B cell (primary cell): Measurements from ENCODE around the gene GRP. TPM values are rescaled to one million over a fixed set of nuclear protein-coding genes. Genes with fewer than 3 reads are reported as not detected.
A peak's percentile ranks its signal among the peaks of the same experiment; 100 is the strongest.
"Not testable (repeated sequence)": the region's sequence is repeated elsewhere in the genome, so short reads cannot be mapped to it uniquely, and the experiment has no call there.

ENCODE experiments used
- ATAC-seq: fragments of 200-7000 bp; cut with Tn5 transposase; one replicate; pipeline ENCODE4 v1.10.0; 2021; ENCODE audit warnings: low read depth, mild to moderate bottlenecking, moderate number of reproducible peaks, moderate library complexity
- CTCF ChIA-PET: fragments of 350-600 bp; sonication (Branson Sonifier 250); formaldehyde crosslinking; loops from one replicate; lab custom pipeline; 2021; ENCODE audit warnings: antibody characterized with exemption, inconsistent platforms; lab: Charles Lee
- POLR2A ChIA-PET: fragments of 350-600 bp; sonication (Branson Sonifier 250); formaldehyde crosslinking; loops from one replicate; lab custom pipeline; 2021; ENCODE audit warnings: antibody characterized with exemption; lab: Charles Lee
- DNase-seq: peaks from one replicate; pipeline ENCODE4 v3.0.0; 2013
- H2AFZ ChIP-seq: 2 replicates; pipeline ENCODE4 v1.6.1; 2012; ENCODE audit warnings: mild to moderate bottlenecking, low read depth, low read length; ENCODE audit not compliant: insufficient read depth, poor library complexity, severe bottlenecking
- H3K27ac ChIP-seq, 2 donors: 1 replicate in 1 of 2; 2 replicates in 1 of 2; pipeline ENCODE4 v1.5.1; 2012 to 2013; ENCODE audit warnings: low read length in 2 of 2, mild to moderate bottlenecking in 2 of 2, moderate library complexity in 1 of 2
- H3K27me3 ChIP-seq, 4 experiments: fragments of 200-600 bp in 1 of 4; sonication (generic) in 1 of 4; replicated peaks in 1 of 4; 1 replicate in 2 of 4; 2 replicates in 2 of 4; pipeline versions ENCODE4 v1.6.1 to v1.7.0; 2013 to 2016; ENCODE audit warnings: low read length in 3 of 4, mild to moderate bottlenecking in 2 of 4, mixed read lengths in 1 of 4, moderate library complexity in 1 of 4; ENCODE audit not compliant: insufficient read depth in 4 of 4, control insufficient read depth in 3 of 4; ENCODE audit errors: control extremely low read depth in 1 of 4
- H3K36me3 ChIP-seq, 2 experiments: replicated peaks in 1 of 2; 1 replicate in 1 of 2; 2 replicates in 1 of 2; pipeline versions ENCODE4 v1.6.1 to v1.7.1; 2013; ENCODE audit warnings: low read length in 1 of 2; ENCODE audit not compliant: insufficient read depth in 2 of 2, control insufficient read depth in 1 of 2; ENCODE audit errors: control extremely low read depth in 1 of 2, extremely low read depth in 1 of 2
- H3K4me1 ChIP-seq, 2 donors: fragments of 200-600 bp in 1 of 2; sonication (generic) in 1 of 2; 1 replicate in 1 of 2; 2 replicates in 1 of 2; pipeline versions ENCODE4 v1.5.1 to v1.6.1; 2013 to 2017; ENCODE audit warnings: low read length in 2 of 2; ENCODE audit not compliant: control insufficient read depth in 2 of 2, insufficient read depth in 2 of 2
- H3K4me2 ChIP-seq: replicated peaks from 2 replicates; pipeline ENCODE3; 2012; ENCODE audit warnings: mild to moderate bottlenecking, low read depth, low read length; ENCODE audit not compliant: poor library complexity, severe bottlenecking
- H3K4me3 ChIP-seq, 5 experiments: fragments of 200-600 bp in 1 of 5; sonication (generic) in 1 of 5; 1 replicate in 3 of 5; 2 replicates in 2 of 5; pipeline versions ENCODE4 v1.5.1 to v1.7.0; 2011 to 2016; ENCODE audit warnings: low read length in 4 of 5, mild to moderate bottlenecking in 4 of 5, low read depth in 2 of 5, control low read depth in 1 of 5, moderate library complexity in 1 of 5; ENCODE audit not compliant: insufficient read depth in 1 of 5; ENCODE audit errors: control extremely low read depth in 1 of 5, extremely low read depth in 1 of 5
- H3K79me2 ChIP-seq: fragments of 200-600 bp; sonication (generic); one replicate; pipeline ENCODE4 v1.6.0; 2016; ENCODE audit warnings: low read length; ENCODE audit not compliant: control insufficient read depth, insufficient read depth
- H3K9ac ChIP-seq: fragments of 200-600 bp; sonication (generic); 2 replicates; pipeline ENCODE4 v1.6.1; 2017; ENCODE audit warnings: mild to moderate bottlenecking, low read length, moderate library complexity
- H3K9me3 ChIP-seq, 3 donors: one replicate each; pipeline versions ENCODE4 v1.6.1 to v1.7.1; 2013; ENCODE audit warnings: low read length in 2 of 3; ENCODE audit not compliant: control insufficient read depth in 2 of 3, insufficient read depth in 1 of 3; ENCODE audit errors: control extremely low read depth in 1 of 3
- H4K20me1 ChIP-seq: 2 replicates; pipeline ENCODE4 v1.6.0; 2012; ENCODE audit warnings: mild to moderate bottlenecking, low read length; ENCODE audit not compliant: insufficient read depth, control insufficient read depth, poor library complexity, severe bottlenecking
- H3K27ac Mint-ChIP-seq: one replicate; pipeline ENCODE4 v1.8.0; 2021; ENCODE audit warnings: mixed read lengths
- H3K27me3 Mint-ChIP-seq: one replicate; pipeline ENCODE4 v1.8.0; 2021; ENCODE audit warnings: mixed read lengths
- H3K4me1 Mint-ChIP-seq: one replicate; pipeline ENCODE4 v1.8.0; 2021; ENCODE audit warnings: mixed read lengths
- H3K4me3 Mint-ChIP-seq: one replicate; pipeline ENCODE4 v1.8.0; 2021; ENCODE audit warnings: mixed read lengths
- H3K9me3 Mint-ChIP-seq: one replicate; pipeline ENCODE4 v1.8.0; 2022; ENCODE audit warnings: mixed read lengths; ENCODE audit not compliant: insufficient read depth
- EZH2 ChIP-seq: IDR thresholded peaks from 2 replicates; pipeline ENCODE4 v1.6.1; 2012; ENCODE audit warnings: borderline replicate concordance, low read depth, mild to moderate bottlenecking, moderate library complexity, low read length; ENCODE audit not compliant: insufficient read depth, poor library complexity, severe bottlenecking
- WGBS: methylation state at CpG from one replicate; pipeline ENCODE4 v1.1.5; 2013; ENCODE audit warnings: missing lambda C conversion rate; ENCODE audit not compliant: insufficient coverage; 5-methylcytosine and 5-hydroxymethylcytosine counted together
- intact Hi-C: fragments of 100-400 bp; cut with micrococcal nuclease; formaldehyde crosslinking; loops from one replicate; pipeline ENCODE4 v1.10.0; 2022
- polyA plus RNA-seq: library from polyadenylated mRNA; depleted of rRNA; stranded (reverse); fragments of >200 nt; gene quantifications from 2 replicates; pipeline ENCODE4 v1.2.3, GENCODE V29; 2012
- total RNA-seq, 2 donors: library from RNA; stranded (reverse); fragments of 120-200 nt in 1 of 2; gene quantifications; 1 replicate in 1 of 2; 2 replicates in 1 of 2; pipeline versions ENCODE4 v1.2.3 to v1.2.4, GENCODE V29; 2013 to 2022
- TF ChIP-seq, protein P1 (sequence below): fragments of 200-600 bp; IDR thresholded peaks from one replicate; pipeline ENCODE4 v1.8.0; 2022; ENCODE audit warnings: antibody characterized with exemption, mild to moderate bottlenecking

GRP gene
- total and polyA plus RNA-seq, 2 donors (not counting 1 experiment from before 2014, with no cell fraction given), result not detected

DNA sequence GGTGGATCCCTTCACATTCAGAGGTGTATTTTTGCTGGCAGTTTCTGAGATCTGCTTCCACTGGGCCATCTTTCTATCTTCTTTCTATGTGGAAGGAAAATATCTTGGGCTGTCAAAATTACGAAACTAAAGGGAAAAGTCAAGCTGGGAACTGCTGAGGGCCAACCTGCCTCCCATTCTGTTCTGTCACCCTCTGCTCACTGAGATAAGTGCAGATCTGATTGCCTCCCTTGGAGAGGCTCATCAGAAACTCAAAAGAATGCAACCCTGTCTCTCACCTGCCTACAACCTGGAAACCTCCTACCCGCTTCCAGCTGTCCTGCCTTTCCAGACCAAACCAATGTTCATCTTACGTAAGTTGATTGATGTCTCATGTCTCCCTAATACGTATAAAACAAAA is 26.8 kb downstream of the GRP start:
- H3K36me3 ChIP-seq, result no peaks in the 10 kb centered on the region
- 70% methylated on average over 4 of the region's 4 CpGs for WGBS
- no peak overlapping the region for H3K4me3 ChIP-seq
- no peak overlapping the region for H3K9ac ChIP-seq
- H3K9me3 ChIP-seq, result no peaks in the 10 kb centered on the region
- Mint-ChIP-seq H3K27me3 (peaks cover 50% of the 10 kb centered on the region), H3K9me3 (no peaks in the 10 kb centered on the region), H3K27ac (no peak overlapping the region), H3K4me1 (no peaks in the 10 kb centered on the region), H3K4me3 (no peak overlapping the region)
- H3K4me1 ChIP-seq, result no peaks in the 10 kb centered on the region
- no peak overlapping the region for H3K27ac ChIP-seq
- no peak for DNase-seq
- no peak for TF ChIP-seq EZH2
- TF ChIP-seq, protein P1, sequence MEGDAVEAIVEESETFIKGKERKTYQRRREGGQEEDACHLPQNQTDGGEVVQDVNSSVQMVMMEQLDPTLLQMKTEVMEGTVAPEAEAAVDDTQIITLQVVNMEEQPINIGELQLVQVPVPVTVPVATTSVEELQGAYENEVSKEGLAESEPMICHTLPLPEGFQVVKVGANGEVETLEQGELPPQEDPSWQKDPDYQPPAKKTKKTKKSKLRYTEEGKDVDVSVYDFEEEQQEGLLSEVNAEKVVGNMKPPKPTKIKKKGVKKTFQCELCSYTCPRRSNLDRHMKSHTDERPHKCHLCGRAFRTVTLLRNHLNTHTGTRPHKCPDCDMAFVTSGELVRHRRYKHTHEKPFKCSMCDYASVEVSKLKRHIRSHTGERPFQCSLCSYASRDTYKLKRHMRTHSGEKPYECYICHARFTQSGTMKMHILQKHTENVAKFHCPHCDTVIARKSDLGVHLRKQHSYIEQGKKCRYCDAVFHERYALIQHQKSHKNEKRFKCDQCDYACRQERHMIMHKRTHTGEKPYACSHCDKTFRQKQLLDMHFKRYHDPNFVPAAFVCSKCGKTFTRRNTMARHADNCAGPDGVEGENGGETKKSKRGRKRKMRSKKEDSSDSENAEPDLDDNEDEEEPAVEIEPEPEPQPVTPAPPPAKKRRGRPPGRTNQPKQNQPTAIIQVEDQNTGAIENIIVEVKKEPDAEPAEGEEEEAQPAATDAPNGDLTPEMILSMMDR, result no peak
- intact Hi-C loops, result loop anchor here (5.0 kb wide), 1 partner anchor 1301 kb away; no protein-coding TSS in a partner anchor
- POLR2A ChIA-PET, result no interaction called here
- H2AFZ ChIP-seq, result no peak overlapping the region
- CTCF ChIA-PET, result no interaction called here
- ATAC-seq, result no peak
- H3K27me3 ChIP-seq, result peaks cover 0 to 14% (median 6%) of the 10 kb centered on the region in 4 experiments
- no peaks in the 10 kb centered on the region for H3K79me2 ChIP-seq
- H3K4me2 ChIP-seq, result no peak overlapping the region
- no peaks in the 10 kb centered on the region for H4K20me1 ChIP-seq

DNA sequence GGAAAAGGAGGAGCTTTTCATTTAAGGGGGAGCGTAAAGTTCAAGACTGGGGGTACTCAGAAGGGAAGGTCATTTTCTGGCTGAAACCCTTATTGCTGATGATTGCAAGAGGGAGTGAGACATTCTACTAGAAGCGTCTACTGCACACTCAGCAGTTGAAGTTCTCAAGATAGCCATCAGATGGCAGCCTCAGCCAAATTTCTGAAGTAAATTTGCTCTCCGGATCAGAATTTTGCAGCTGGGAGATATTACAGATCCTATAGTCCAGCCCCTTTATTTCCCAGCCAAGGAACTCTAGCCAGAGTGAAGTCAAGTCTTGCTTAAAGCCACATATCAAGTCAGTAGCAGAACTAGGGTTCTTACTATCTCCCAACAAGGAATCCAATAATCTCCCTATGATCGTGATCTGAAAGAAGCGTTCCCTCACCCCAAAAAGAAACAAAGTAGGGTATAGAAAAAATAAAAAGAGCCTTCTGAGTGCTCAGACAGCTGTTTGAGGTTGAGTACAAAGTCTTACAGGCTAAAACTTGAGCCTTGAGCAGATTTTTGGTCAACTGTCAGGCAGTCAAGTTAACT is 29.3 kb downstream of the GRP start:
- Mint-ChIP-seq H3K4me3 (no peak overlapping the region), H3K9me3 (no peaks in the 10 kb centered on the region), H3K27ac (no peak overlapping the region), H3K4me1 (no peaks in the 10 kb centered on the region), H3K27me3 (peaks cover 49% of the 10 kb centered on the region)
- Histone ChIP-seq H3K9ac (no peak overlapping the region), H3K9me3 (no peaks in the 10 kb centered on the region), H3K27ac (no peak overlapping the region), H3K79me2 (no peaks in the 10 kb centered on the region), H3K4me1 (no peaks in the 10 kb centered on the region), H3K36me3 (no peaks in the 10 kb centered on the region), H3K4me3 (no peak overlapping the region), H3K27me3 (peaks cover 0 to 14% (median 6%) of the 10 kb centered on the region in 4 experiments), H2AFZ (no peak overlapping the region), H3K4me2 (no peak overlapping the region), H4K20me1 (no peaks in the 10 kb centered on the region)
- POLR2A ChIA-PET, result no interaction called here
- TF ChIP-seq EZH2, result no peak
- TF ChIP-seq, protein P1, result peak; percentile 65
- CTCF ChIA-PET, result interaction anchor here (0.5 to 4.5 kb wide), 9 partner anchors 14 to 1299 kb away, joined by 3 to 84 read pairs (median 3); no protein-coding TSS in a partner anchor
- intact Hi-C loops, result loop anchor here (5.0 kb wide), 1 partner anchor 1298 kb away; no protein-coding TSS in a partner anchor
- ATAC-seq (no peak), DNase-seq (peak; percentile 45)
- WGBS, result 6% methylated on average over 2 of the region's 5 CpGs

DNA sequence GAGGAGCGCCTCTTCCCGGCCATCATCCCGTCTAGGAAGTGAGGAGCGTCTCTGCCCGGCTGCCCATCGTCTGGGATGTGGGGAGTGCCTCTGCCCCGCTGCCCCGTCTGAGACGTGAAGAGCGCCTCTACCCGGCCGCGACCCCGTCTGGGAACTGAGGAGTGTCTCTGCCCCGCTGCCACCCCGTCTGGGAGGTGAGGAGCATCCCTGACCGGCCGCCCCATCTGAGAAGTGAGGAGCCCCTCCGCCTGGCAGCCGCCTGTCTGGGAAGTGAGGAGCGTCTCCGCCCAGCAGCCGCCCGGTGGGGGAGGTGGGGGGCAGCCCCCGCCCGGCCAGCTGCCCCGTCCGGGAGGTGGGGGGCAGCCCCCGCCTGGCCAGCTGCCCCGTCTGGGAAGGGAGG is 35.5 kb downstream of the GRP start:
- H3K27ac Mint-ChIP-seq, H3K79me2 ChIP-seq, H3K9ac ChIP-seq, ATAC-seq, H3K4me3 Mint-ChIP-seq, POLR2A ChIA-PET, H3K27me3 ChIP-seq, H3K36me3 ChIP-seq, intact Hi-C loops, H3K4me1 Mint-ChIP-seq, H2AFZ ChIP-seq, H3K4me2 ChIP-seq, H3K4me3 ChIP-seq, DNase-seq, CTCF ChIA-PET, H3K9me3 Mint-ChIP-seq, H3K4me1 ChIP-seq, H4K20me1 ChIP-seq, H3K27ac ChIP-seq: not testable (repeated sequence)
- H3K9me3 ChIP-seq, result peaks cover 0 to 15% (median 0%) of the 10 kb centered on the region in 3 donors
- H3K27me3 Mint-ChIP-seq, result peaks cover 30% of the 10 kb centered on the region
- WGBS, result 98% methylated on average over 12 of the region's 30 CpGs
